Glutamatergic neuron (in vitro differentiated cells): ENCODE data around the gene C20orf173. TPM values are rescaled to one million over a fixed set of nuclear protein-coding genes. Genes with fewer than 3 reads are reported as not detected.
"Not testable (repeated sequence)": the region's sequence is repeated elsewhere in the genome, so short reads cannot be mapped to it uniquely, and the experiment has no call there.

Experiments used
- DNase-seq: peaks from one replicate; pipeline ENCODE4 v3.0.0; 2022
- H3K27ac Mint-ChIP-seq: one replicate; pipeline ENCODE4 v1.8.0; 2020; ENCODE audit warnings: mild to moderate bottlenecking, mixed read lengths, inconsistent platforms; ENCODE audit not compliant: unreplicated experiment
- H3K27me3 Mint-ChIP-seq: one replicate; pipeline ENCODE4 v1.8.0; 2020; ENCODE audit warnings: mild to moderate bottlenecking, moderate library complexity, mixed read lengths, inconsistent platforms; ENCODE audit not compliant: unreplicated experiment
- H3K36me3 Mint-ChIP-seq: one replicate; pipeline ENCODE4 v1.8.0; 2020; ENCODE audit warnings: mild to moderate bottlenecking, mixed read lengths, inconsistent platforms; ENCODE audit not compliant: unreplicated experiment
- H3K4me1 Mint-ChIP-seq: one replicate; pipeline ENCODE4 v1.8.0; 2020; ENCODE audit warnings: mild to moderate bottlenecking, low read depth, mixed read lengths, inconsistent platforms; ENCODE audit not compliant: unreplicated experiment
- H3K4me3 Mint-ChIP-seq: one replicate; pipeline ENCODE4 v1.8.0; 2020; ENCODE audit warnings: mild to moderate bottlenecking, mixed read lengths, inconsistent platforms; ENCODE audit not compliant: unreplicated experiment
- H3K9me3 Mint-ChIP-seq: one replicate; pipeline ENCODE4 v1.8.0; 2020; ENCODE audit warnings: mild to moderate bottlenecking, moderate library complexity, mixed read lengths, inconsistent platforms; ENCODE audit not compliant: unreplicated experiment
- CTCF ChIP-seq: fragments of 200-600 bp; sonication (generic); IDR thresholded peaks from one replicate; pipeline ENCODE4 v1.5.0; 2021; ENCODE audit not compliant: partially characterized antibody, unreplicated experiment
- total RNA-seq: library from RNA; stranded (reverse); fragmentation: NEBNext Ultra II Directional; extraction: Animal tissue kit (Norgen Biotek cat#: 25700); gene quantifications from one replicate; pipeline ENCODE4 v1.2.1, GENCODE V29; 2021; ENCODE audit not compliant: unreplicated experiment

Gene C20orf173
- total RNA-seq, 1 donor from 2014 or later: not detected

DNA sequence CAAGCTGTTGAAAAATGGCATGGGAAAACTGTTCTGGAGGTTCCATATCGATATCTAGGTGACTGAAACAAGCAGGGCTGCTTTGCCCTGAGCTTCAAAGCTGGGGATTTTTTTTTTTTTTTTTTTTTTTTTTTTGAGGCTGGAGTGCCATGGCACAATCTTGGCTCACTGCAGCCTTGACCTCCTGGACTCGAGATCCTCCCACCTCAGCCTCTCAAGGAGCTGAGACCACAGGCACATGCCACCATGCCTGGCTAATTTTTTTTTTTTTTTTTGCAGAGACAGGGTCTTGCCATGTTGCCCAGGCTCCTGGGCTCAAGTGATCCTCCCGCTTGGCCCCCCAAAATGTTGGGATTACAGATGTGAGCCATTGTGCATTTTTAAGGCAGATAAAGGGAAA lies 23.5 kb upstream of the C20orf173 start:
- Mint-ChIP-seq H3K27ac (no peak overlapping the region), H3K4me1 (peaks cover 10% of the 10 kb centered on the region), H3K27me3 (peaks cover 9% of the 10 kb centered on the region), H3K9me3 (peaks cover 5% of the 10 kb centered on the region), H3K36me3 (peaks cover 6% of the 10 kb centered on the region), H3K4me3 (no peak overlapping the region)
- TF ChIP-seq CTCF: no peak
- DNase-seq: no peak

DNA sequence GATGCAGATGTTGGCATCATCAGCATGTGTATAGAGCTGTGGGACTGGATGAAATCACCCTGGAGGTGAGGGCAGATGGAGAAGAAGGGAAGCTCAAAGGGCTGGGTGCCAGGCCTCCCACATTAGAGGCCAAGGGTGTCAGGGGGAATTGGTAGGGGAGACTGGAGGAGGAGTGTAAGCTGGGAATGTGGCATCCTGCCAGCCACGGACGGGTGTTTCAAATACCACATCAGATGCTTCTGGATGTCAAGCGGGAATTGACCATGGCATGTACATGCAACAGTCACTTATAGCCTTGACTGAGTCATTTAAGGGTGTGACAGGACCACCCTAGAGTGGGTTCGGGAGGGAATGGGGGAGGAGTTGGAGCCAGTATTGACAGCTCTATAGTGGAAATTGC lies 22.1 kb upstream of the C20orf173 start:
- Mint-ChIP-seq H3K27ac (no peak overlapping the region), H3K4me1 (peaks cover 17% of the 10 kb centered on the region), H3K4me3 (no peak overlapping the region), H3K9me3 (peaks cover 9% of the 10 kb centered on the region), H3K36me3 (peaks cover 6% of the 10 kb centered on the region), H3K27me3 (peaks cover 13% of the 10 kb centered on the region)
- TF ChIP-seq CTCF: no peak
- DNase-seq: no peak

- Mint-ChIP-seq H3K27me3 (peaks cover 10% of the 10 kb centered on the region), H3K9me3 (peaks cover 9% of the 10 kb centered on the region), H3K4me1 (peaks cover 15% of the 10 kb centered on the region), H3K36me3 (peaks cover 7% of the 10 kb centered on the region), H3K4me3 (peak overlapping the region; percentile 71), H3K27ac (no peak overlapping the region)
- TF ChIP-seq CTCF: no peak
- DNase-seq: peak; percentile 88
Observed at GRCh38 chr20:35547329-35547728, 17.9 kb upstream of the C20orf173 start.

DNA sequence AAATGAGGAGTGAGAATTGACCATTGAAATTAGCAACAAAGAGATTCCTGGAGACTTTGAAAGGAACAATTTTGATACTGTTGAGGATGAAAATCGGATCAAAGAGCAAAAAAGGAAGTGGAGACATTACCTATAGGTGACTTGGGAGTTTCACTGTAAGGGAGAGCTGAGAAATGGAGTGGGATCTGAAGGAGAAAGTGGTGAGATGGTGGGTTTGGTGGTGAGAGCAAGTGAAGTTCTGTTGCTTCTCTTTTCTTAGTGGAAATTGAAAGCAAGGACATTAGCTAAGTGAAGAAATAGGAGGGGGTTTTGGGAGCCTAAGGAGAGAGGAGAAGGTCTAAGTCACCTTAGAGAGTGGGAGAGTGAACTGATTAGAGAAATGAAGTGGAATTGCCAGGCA lies 16.7 kb upstream of the C20orf173 start:
- H3K27me3 Mint-ChIP-seq: peaks cover 13% of the 10 kb centered on the region
- H3K36me3 Mint-ChIP-seq: peaks cover 7% of the 10 kb centered on the region
- H3K9me3 Mint-ChIP-seq: peaks cover 9% of the 10 kb centered on the region
- no peak for TF ChIP-seq CTCF
- peaks cover 17% of the 10 kb centered on the region for H3K4me1 Mint-ChIP-seq
- no peak overlapping the region for H3K27ac Mint-ChIP-seq
- DNase-seq: no peak
- no peak overlapping the region for H3K4me3 Mint-ChIP-seq

DNA sequence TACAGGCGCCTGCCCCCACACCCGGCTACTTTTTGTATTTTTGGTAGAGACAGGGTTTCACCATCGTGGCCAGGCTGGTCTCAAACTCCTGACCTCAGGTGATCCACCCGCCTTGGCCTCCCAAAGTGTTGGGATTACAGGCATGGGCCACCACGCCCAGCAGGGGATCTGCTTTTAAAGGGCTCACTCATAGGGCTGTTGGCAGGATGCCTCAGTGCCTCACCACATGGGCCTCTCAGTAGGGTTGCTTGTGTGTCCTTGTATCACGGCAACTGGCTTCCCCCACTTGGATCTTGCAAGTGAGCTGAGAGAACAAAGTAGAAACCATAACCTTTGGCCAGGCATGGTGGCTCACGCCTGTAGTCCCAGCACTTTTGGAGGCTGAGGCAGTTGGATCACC lies 15.5 kb upstream of the C20orf173 start:
- not testable (repeated sequence) for H3K9me3 Mint-ChIP-seq, H3K27ac Mint-ChIP-seq, H3K36me3 Mint-ChIP-seq, DNase-seq, H3K4me3 Mint-ChIP-seq
- H3K4me1 Mint-ChIP-seq: peaks cover 17% of the 10 kb centered on the region
- H3K27me3 Mint-ChIP-seq: peaks cover 13% of the 10 kb centered on the region

DNA sequence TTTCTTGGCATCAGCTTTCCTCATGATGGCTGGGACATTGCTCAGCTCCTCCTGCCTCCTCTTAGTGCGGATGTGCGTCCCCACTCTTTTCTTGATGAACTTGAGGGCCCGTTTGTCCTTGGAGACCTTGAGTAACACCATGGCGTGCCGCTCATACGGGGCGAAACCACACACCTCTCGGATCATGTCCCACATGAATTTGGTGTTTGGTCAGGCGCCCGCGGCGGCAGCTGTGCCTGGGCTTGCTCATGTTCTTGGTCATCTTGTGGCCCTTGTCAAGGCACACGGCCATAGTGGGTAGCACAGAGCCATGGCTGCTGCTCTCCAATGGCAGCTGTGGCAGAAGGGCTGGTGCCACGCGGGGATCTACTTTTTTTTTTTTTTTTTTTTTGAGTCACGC lies 15.0 kb upstream of the C20orf173 start:
- H3K36me3 Mint-ChIP-seq: peaks cover 7% of the 10 kb centered on the region
- no peak for DNase-seq
- no peak overlapping the region for H3K4me3 Mint-ChIP-seq
- peaks cover 6% of the 10 kb centered on the region for H3K9me3 Mint-ChIP-seq
- TF ChIP-seq CTCF: no peak
- no peak overlapping the region for H3K27ac Mint-ChIP-seq
- peaks cover 13% of the 10 kb centered on the region for H3K27me3 Mint-ChIP-seq
- H3K4me1 Mint-ChIP-seq: peaks cover 17% of the 10 kb centered on the region
